Gastrocnemius medialis (tissue), 4 donors: Measurements from ENCODE around the gene SDS.

ENCODE experiments used
- POLR2A ChIP-seq, 2 donors: fragments of 450-650 bp; IDR thresholded peaks; one replicate each; pipeline ENCODE4 v1.6.1; 2017; ENCODE audit warnings: antibody characterized with exemption in 2 of 2, mild to moderate bottlenecking in 2 of 2, moderate library complexity in 2 of 2
- TF ChIP-seq, protein P1 (sequence below), 5 experiments: fragments of 450-650 bp in 3 of 5; fragments of 200-600 bp in 2 of 5; sonication (generic) in 2 of 5; IDR thresholded peaks in 4 of 5; conservative IDR thresholded peaks in 1 of 5; 1 replicate in 4 of 5; 2 replicates in 1 of 5; pipeline ENCODE4 v1.5.1; 2016 to 2019; ENCODE audit warnings: antibody characterized with exemption in 5 of 5, mild to moderate bottlenecking in 3 of 5, moderate library complexity in 3 of 5

DNA sequence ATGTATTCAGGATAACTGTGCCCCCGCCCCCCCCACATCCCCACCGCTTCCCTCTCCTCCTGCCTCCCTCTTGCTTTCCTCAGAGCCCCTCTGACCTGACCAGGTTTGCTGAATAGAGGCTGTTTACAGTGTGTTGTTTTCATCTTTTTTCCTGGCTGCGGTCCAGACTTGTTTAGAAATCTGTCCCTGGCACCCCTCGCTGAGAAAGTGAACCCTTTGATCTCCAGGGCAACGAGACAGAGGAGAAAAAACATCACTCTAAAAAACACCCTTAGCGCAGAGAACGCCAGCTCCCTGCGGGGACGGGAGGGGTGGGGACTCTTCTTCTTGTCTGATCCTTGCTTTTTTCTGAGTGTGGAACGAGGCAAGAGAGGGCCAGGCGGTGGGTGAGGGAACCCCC is 22.5 kb downstream of the SDS start:
- no peak for TF ChIP-seq POLR2A (IDR thresholded peaks at IDR 0.05)
- TF ChIP-seq, protein P1, sequence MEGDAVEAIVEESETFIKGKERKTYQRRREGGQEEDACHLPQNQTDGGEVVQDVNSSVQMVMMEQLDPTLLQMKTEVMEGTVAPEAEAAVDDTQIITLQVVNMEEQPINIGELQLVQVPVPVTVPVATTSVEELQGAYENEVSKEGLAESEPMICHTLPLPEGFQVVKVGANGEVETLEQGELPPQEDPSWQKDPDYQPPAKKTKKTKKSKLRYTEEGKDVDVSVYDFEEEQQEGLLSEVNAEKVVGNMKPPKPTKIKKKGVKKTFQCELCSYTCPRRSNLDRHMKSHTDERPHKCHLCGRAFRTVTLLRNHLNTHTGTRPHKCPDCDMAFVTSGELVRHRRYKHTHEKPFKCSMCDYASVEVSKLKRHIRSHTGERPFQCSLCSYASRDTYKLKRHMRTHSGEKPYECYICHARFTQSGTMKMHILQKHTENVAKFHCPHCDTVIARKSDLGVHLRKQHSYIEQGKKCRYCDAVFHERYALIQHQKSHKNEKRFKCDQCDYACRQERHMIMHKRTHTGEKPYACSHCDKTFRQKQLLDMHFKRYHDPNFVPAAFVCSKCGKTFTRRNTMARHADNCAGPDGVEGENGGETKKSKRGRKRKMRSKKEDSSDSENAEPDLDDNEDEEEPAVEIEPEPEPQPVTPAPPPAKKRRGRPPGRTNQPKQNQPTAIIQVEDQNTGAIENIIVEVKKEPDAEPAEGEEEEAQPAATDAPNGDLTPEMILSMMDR (IDR thresholded peaks at IDR 0.05 in 4 of 5, conservative IDR thresholded peaks at IDR 0.05 in 1 of 5): no peak
